Measurements from ENCODE around the gene CASZ1. TPM values are rescaled to one million over a fixed set of nuclear protein-coding genes. Genes with fewer than 3 reads are reported as not detected.

Gene CASZ1
- total RNA-seq, 1 experiment from 2014 or later, result 11.7 TPM

DNA sequence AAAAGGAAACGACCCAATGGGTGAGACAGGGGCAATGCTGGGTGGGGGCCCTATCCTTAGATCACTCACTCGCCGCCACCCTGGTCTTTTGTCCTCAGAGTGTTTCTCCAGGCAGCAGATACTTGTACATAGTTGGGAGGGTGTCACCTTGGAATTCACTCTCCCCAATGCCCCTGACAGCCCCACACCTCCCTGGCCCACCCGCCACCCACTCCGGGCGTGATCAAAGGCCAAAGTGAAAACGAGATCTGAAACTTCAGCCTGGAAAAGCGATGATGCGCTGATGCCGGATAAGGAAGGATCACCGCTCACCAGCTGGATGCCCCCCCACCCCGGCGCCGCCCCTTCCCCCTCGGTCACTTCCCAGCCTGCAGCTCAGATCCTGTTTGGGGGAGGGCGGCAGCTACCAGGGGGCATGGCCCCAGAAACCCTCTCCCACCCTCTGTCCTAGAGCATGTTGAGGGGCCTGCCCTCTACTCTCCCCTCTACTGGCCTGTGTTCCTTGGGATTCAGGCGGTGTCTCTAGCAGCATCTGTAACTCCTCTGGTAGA, 33.6 kb upstream of the CASZ1 start (continued):
- TF ChIP-seq, protein P1, sequence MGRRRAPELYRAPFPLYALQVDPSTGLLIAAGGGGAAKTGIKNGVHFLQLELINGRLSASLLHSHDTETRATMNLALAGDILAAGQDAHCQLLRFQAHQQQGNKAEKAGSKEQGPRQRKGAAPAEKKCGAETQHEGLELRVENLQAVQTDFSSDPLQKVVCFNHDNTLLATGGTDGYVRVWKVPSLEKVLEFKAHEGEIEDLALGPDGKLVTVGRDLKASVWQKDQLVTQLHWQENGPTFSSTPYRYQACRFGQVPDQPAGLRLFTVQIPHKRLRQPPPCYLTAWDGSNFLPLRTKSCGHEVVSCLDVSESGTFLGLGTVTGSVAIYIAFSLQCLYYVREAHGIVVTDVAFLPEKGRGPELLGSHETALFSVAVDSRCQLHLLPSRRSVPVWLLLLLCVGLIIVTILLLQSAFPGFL (CRISPR knock-in tag; IDR thresholded peaks at IDR 0.05; ENCODE audit: borderline replicate concordance), result no peak
- TF ChIP-seq, protein P2, sequence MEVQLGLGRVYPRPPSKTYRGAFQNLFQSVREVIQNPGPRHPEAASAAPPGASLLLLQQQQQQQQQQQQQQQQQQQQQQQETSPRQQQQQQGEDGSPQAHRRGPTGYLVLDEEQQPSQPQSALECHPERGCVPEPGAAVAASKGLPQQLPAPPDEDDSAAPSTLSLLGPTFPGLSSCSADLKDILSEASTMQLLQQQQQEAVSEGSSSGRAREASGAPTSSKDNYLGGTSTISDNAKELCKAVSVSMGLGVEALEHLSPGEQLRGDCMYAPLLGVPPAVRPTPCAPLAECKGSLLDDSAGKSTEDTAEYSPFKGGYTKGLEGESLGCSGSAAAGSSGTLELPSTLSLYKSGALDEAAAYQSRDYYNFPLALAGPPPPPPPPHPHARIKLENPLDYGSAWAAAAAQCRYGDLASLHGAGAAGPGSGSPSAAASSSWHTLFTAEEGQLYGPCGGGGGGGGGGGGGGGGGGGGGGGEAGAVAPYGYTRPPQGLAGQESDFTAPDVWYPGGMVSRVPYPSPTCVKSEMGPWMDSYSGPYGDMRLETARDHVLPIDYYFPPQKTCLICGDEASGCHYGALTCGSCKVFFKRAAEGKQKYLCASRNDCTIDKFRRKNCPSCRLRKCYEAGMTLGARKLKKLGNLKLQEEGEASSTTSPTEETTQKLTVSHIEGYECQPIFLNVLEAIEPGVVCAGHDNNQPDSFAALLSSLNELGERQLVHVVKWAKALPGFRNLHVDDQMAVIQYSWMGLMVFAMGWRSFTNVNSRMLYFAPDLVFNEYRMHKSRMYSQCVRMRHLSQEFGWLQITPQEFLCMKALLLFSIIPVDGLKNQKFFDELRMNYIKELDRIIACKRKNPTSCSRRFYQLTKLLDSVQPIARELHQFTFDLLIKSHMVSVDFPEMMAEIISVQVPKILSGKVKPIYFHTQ (CRISPR knock-in tag; IDR thresholded peaks at IDR 0.05), result no peak
- TF ChIP-seq ETV6 (CRISPR knock-in tag; IDR thresholded peaks at IDR 0.05), result no peak
- no peak for TF ChIP-seq ZNF263 (CRISPR knock-in tag; IDR thresholded peaks at IDR 0.05; ENCODE audit: low read depth)
- TF ChIP-seq ELF4 (CRISPR knock-in tag; IDR thresholded peaks at IDR 0.05; ENCODE audit: low read depth), result no peak

DNA sequence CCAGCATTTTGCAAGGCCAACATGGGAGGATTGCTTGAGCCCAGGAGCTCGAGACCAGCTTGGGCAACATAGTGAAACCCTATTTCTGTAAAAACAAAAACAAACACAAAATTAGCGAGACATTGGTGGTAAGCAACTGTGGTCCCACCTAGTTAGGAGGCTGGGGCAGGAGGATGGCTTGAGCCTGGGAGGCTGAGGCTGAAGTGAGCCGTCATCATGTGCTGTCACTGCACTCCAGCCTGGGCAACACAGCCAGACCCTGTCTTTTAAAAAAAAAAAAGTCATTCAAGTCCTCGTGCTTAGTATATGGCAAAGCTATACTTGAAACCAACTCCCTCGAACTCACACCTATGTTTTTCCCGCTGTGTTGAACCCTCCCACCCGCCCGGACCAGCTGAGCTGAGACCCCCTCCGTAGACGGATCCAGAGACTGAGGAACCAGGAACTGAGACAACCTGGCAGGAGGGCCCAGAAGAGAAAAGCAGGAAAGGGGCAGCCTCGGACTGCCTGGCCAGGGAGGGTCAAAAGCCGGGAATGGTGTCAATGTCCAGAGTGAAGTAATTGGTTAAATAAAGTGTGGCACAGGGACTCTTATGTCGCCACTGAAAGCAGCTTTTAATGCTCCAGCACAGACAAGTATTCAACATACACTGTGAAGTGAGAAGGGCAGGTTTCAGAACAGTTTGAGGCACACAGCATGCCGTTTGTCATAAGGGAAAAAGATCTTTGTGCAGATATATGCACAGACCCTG, 32.8 kb upstream of the CASZ1 start:
- ATAC-seq, result no peak
- TF ChIP-seq OVOL2 (CRISPR knock-in tag; IDR thresholded peaks at IDR 0.05; ENCODE audit: borderline replicate concordance) (no peak), ZNF121 (CRISPR knock-in tag; IDR thresholded peaks at IDR 0.05) (peak; percentile 93)
- TF ChIP-seq, protein P3, sequence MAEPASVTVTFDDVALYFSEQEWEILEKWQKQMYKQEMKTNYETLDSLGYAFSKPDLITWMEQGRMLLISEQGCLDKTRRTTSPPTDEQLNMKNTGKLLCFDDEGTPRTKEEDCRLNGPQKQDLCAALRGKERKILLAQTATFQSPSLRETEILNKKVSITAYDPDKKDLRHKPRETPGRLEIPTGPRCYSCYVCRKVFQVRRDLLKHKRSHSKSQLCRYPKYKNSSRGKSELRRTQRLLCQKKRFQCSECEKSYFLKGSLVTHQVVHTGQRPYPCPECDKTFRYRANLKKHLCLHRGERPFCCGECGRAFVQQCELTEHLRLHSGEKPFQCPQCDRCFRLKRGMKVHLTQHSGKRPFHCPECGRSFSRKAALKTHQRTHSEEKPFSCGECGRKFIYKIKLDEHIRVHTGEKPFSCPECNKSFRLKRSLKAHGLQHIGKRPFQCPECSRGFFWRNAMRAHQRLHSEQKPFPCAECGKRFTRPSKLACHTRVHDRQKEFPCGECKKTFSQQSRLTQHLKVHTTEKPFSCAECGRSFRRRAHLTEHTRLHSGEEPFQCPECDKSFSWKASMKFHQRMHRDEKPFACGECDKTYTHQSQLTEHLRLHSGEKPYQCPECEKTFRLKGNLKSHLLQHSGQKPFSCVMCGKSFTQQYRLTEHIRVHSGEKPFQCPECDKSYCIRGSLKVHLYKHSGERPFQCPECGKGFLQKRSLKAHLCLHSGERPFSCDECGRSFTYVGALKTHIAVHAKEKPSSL (CRISPR knock-in tag; conservative IDR thresholded peaks at IDR 0.05), result no peak
- Mint-ChIP-seq H3K36me3 (no peaks in the 10 kb centered on the region), H3K27me3 (ENCODE audit: low read depth) (peaks cover 6% of the 10 kb centered on the region), H3K9me3 (no peaks in the 10 kb centered on the region), H3K4me1 (peaks cover 7% of the 10 kb centered on the region), H3K27ac (no peak overlapping the region), H3K4me3 (no peak overlapping the region)
- CTCF ChIA-PET, result no interaction called here
- no peak for DNase-seq (ENCODE audit: low spot score)
- POLR2A ChIA-PET, result no interaction called here

DNA sequence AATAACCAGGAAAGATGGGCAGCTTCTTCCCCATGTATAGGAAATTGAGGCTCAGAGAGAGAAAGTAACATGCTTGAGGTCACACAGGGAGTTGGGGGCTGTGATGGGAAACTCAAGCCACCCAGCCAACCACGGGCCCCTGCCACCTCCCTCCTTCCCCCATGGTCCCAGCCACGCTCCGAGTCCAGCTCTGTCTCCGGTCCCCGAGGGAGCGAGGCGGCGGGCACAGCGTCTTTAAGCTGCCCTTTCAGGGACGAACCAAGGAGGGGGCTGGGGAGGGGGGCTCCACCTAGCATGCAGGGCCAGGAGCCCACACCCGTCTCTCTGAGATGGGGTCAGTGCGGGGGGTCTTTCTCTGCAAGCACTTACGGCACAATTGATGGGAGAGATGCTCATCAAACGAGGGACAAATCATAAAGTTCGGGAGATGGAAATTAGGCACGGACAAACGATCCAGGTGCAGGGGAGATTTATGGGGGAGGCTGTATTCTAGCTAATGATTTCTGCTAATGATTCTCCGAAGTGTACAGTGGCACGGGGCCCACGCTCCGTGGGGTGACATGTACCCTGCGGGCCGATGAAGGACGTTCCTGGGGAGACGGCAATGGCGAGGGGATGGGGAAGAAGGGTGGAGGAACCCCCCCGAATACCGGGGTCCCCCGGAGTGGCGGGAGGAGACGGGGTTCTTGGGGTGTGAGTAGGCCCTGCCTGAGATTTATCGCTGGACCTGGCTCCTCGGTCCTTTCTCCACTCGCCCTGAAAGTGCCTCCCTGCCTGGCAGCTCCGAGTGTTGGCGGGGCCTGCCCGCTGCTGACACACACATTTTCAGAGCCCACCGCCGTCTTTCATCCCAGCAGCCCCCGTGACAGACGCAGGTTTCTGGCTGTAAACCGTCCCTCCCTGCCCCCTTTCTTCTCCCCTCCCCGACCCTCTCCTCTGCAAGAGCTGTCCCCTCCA, 31.2 kb upstream of the CASZ1 start:
- no peaks in the 10 kb centered on the region for H3K36me3 Mint-ChIP-seq
- no peaks in the 10 kb centered on the region for H3K9me3 Mint-ChIP-seq
- H3K4me1 Mint-ChIP-seq, result peaks cover 7% of the 10 kb centered on the region
- no peak for DNase-seq (ENCODE audit: low spot score)
- H3K27me3 Mint-ChIP-seq (ENCODE audit: low read depth), result no peaks in the 10 kb centered on the region
- H3K27ac Mint-ChIP-seq, result no peak overlapping the region
- no peak for ATAC-seq
- ChIA-PET CTCF (interaction anchor here (0.6 kb wide), 1 partner anchor 197 kb away, joined by 3 read pairs; no protein-coding TSS in a partner anchor), POLR2A (no interaction called here)
- no peak overlapping the region for H3K4me3 Mint-ChIP-seq
- TF ChIP-seq, protein P4, sequence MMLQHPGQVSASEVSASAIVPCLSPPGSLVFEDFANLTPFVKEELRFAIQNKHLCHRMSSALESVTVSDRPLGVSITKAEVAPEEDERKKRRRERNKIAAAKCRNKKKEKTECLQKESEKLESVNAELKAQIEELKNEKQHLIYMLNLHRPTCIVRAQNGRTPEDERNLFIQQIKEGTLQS (CRISPR knock-in tag; conservative IDR thresholded peaks at IDR 0.05), result no peak
- no peak for TF ChIP-seq PRRX2 (CRISPR knock-in tag; IDR thresholded peaks at IDR 0.05)
- TF ChIP-seq NR3C1 (CRISPR knock-in tag; conservative IDR thresholded peaks at IDR 0.05; ENCODE audit: low read depth), result no peak
- no peak for TF ChIP-seq TP53 (CRISPR knock-in tag; IDR thresholded peaks at IDR 0.05)
- TF ChIP-seq TEAD1 (CRISPR knock-in tag; IDR thresholded peaks at IDR 0.05), result no peak
- TF ChIP-seq, protein P5, sequence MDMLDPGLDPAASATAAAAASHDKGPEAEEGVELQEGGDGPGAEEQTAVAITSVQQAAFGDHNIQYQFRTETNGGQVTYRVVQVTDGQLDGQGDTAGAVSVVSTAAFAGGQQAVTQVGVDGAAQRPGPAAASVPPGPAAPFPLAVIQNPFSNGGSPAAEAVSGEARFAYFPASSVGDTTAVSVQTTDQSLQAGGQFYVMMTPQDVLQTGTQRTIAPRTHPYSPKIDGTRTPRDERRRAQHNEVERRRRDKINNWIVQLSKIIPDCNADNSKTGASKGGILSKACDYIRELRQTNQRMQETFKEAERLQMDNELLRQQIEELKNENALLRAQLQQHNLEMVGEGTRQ (CRISPR knock-in tag; IDR thresholded peaks at IDR 0.05), result no peak
- TF ChIP-seq, protein P6, sequence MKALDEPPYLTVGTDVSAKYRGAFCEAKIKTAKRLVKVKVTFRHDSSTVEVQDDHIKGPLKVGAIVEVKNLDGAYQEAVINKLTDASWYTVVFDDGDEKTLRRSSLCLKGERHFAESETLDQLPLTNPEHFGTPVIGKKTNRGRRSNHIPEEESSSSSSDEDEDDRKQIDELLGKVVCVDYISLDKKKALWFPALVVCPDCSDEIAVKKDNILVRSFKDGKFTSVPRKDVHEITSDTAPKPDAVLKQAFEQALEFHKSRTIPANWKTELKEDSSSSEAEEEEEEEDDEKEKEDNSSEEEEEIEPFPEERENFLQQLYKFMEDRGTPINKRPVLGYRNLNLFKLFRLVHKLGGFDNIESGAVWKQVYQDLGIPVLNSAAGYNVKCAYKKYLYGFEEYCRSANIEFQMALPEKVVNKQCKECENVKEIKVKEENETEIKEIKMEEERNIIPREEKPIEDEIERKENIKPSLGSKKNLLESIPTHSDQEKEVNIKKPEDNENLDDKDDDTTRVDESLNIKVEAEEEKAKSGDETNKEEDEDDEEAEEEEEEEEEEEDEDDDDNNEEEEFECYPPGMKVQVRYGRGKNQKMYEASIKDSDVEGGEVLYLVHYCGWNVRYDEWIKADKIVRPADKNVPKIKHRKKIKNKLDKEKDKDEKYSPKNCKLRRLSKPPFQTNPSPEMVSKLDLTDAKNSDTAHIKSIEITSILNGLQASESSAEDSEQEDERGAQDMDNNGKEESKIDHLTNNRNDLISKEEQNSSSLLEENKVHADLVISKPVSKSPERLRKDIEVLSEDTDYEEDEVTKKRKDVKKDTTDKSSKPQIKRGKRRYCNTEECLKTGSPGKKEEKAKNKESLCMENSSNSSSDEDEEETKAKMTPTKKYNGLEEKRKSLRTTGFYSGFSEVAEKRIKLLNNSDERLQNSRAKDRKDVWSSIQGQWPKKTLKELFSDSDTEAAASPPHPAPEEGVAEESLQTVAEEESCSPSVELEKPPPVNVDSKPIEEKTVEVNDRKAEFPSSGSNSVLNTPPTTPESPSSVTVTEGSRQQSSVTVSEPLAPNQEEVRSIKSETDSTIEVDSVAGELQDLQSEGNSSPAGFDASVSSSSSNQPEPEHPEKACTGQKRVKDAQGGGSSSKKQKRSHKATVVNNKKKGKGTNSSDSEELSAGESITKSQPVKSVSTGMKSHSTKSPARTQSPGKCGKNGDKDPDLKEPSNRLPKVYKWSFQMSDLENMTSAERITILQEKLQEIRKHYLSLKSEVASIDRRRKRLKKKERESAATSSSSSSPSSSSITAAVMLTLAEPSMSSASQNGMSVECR (CRISPR knock-in tag; IDR thresholded peaks at IDR 0.05; ENCODE audit: borderline replicate concordance), result no peak
- TF ChIP-seq CREB1 (CRISPR knock-in tag; IDR thresholded peaks at IDR 0.05), result no peak
- TF ChIP-seq ETV6 (CRISPR knock-in tag; IDR thresholded peaks at IDR 0.05), result no peak

Measured in WTC11 (cell line).